H1 (cell line): ENCODE data around the gene PIWIL1.

Source experiments
- CREB1 ChIP-seq: IDR thresholded peaks from 2 replicates; pipeline ENCODE4 v1.6.1; 2012; ENCODE audit warnings: inconsistent platforms
- CTCF ChIP-seq, 3 experiments: IDR thresholded peaks; 1 replicate in 2 of 3; 2 replicates in 1 of 3; pipeline versions ENCODE4 v1.5.1 to v1.6.1; 2011; ENCODE audit warnings: low read length in 3 of 3, mild to moderate bottlenecking in 3 of 3, inconsistent platforms in 2 of 3, low read depth in 1 of 3, moderate library complexity in 1 of 3; ENCODE audit not compliant: insufficient read depth in 1 of 3; ENCODE audit errors: control extremely low read depth in 1 of 3
- EP300 ChIP-seq, 2 experiments: IDR thresholded peaks; 1 replicate in 1 of 2; 2 replicates in 1 of 2; pipeline ENCODE4 v1.6.1; 2011 to 2012; ENCODE audit warnings: low read depth in 2 of 2, low read length in 2 of 2, mild to moderate bottlenecking in 2 of 2, borderline replicate concordance in 1 of 2, inconsistent platforms in 1 of 2, moderate library complexity in 1 of 2
- GTF2F1 ChIP-seq: IDR thresholded peaks from 2 replicates; pipeline ENCODE4 v1.6.1; 2012; ENCODE audit warnings: low read depth, low read length, improper control_type of control experiment, borderline replicate concordance
- HDAC6 ChIP-seq: IDR thresholded peaks from one replicate; pipeline ENCODE4 v1.7.1; 2012; ENCODE audit warnings: low read depth, mild to moderate bottlenecking, inconsistent platforms, low read length, moderate library complexity
- MAFK ChIP-seq: IDR thresholded peaks from 2 replicates; pipeline ENCODE4 v1.6.1; 2012; ENCODE audit warnings: low read depth, mild to moderate bottlenecking, improper control_type of control experiment, low read length
- MAX ChIP-seq: IDR thresholded peaks from 2 replicates; pipeline ENCODE4 v1.6.1; 2012; ENCODE audit warnings: inconsistent platforms
- POU5F1 ChIP-seq: IDR thresholded peaks from 2 replicates; pipeline ENCODE4 v1.6.1; 2011; ENCODE audit warnings: low read depth, mild to moderate bottlenecking, low read length, moderate library complexity
- RAD21 ChIP-seq, 2 experiments: IDR thresholded peaks in 1 of 2; conservative IDR thresholded peaks in 1 of 2; 2 replicates each; pipeline ENCODE4 v1.6.1; 2011; ENCODE audit warnings: low read depth in 2 of 2, low read length in 2 of 2, improper control_type of control experiment in 1 of 2, inconsistent platforms in 1 of 2, mild to moderate bottlenecking in 1 of 2, moderate library complexity in 1 of 2
- RBBP5 ChIP-seq: IDR thresholded peaks from 2 replicates; pipeline ENCODE4 v1.7.1; 2012; ENCODE audit warnings: low read depth, mild to moderate bottlenecking, inconsistent platforms, low read length, moderate library complexity, borderline replicate concordance
- TAF1 ChIP-seq: IDR thresholded peaks from 2 replicates; pipeline ENCODE4 v1.6.1; 2011; ENCODE audit warnings: mild to moderate bottlenecking, low read depth, low read length
- TEAD4 ChIP-seq: IDR thresholded peaks from 2 replicates; pipeline ENCODE4 v1.6.1; 2012; ENCODE audit warnings: low read depth, low read length, inconsistent platforms, mixed read lengths

- peak in 2 of 3 experiments; percentile 65 to 67; a peak in 2 of 4 replicates for TF ChIP-seq CTCF (IDR thresholded peaks at IDR 0.05; ENCODE audit: control extremely low read depth in 1 of 3, insufficient read depth in 1 of 3, low read depth in 1 of 3, low read length in 3 of 3)
- no peak for TF ChIP-seq EP300 (IDR thresholded peaks at IDR 0.05; ENCODE audit: borderline replicate concordance in 1 of 2, low read depth in 2 of 2, low read length in 2 of 2)
- TF ChIP-seq MAFK = no peak
- no peak for TF ChIP-seq TAF1
- no peak for TF ChIP-seq GTF2F1
- no peak for TF ChIP-seq POU5F1
- no peak for TF ChIP-seq CREB1
- TF ChIP-seq RBBP5 = no peak
- TF ChIP-seq MAX = no peak
- no peak for TF ChIP-seq TEAD4
- no peak for TF ChIP-seq HDAC6
- TF ChIP-seq RAD21 (IDR thresholded peaks at IDR 0.05 in 1 of 2, conservative IDR thresholded peaks at IDR 0.05 in 1 of 2; ENCODE audit: low read depth in 2 of 2, low read length in 2 of 2) = peak; percentile 90 to 94
These were observed 1.9 kb upstream of the PIWIL1 start for GRCh38 chr12:130335517-130336392.
